Kidney (tissue), 14 donors: Measurements from ENCODE around the gene CHAF1A. TPM values are rescaled to one million over a fixed set of nuclear protein-coding genes. Genes with fewer than 3 reads are reported as not detected.
A peak's percentile ranks its signal among the peaks of the same experiment; 100 is the strongest.

Experiments used
- DNase-seq, 5 donors: peaks; one replicate each; pipeline ENCODE4 v3.0.0-alpha.2; 2013 to 2020
- FAIRE-seq: peaks from 2 replicates; lab custom pipeline; 2012; peaks lifted over from hg19 to GRCh38; lab: Jason Lieb, UNC
- H3K27ac ChIP-seq, 2 donors: one replicate each; pipeline ENCODE4 v1.7.0; 2013; ENCODE audit warnings: low read depth in 2 of 2, low read length in 2 of 2, inconsistent platforms in 1 of 2
- H3K27me3 ChIP-seq: one replicate; pipeline ENCODE4 v1.7.1; 2013; ENCODE audit warnings: low read length, inconsistent platforms; ENCODE audit not compliant: control insufficient read depth, insufficient read depth
- H3K36me3 ChIP-seq, 3 donors: one replicate each; pipeline versions ENCODE4 v1.7.0 to v1.7.1; 2013; ENCODE audit warnings: low read length in 3 of 3, control low read depth in 1 of 3, inconsistent platforms in 1 of 3; ENCODE audit not compliant: insufficient read depth in 3 of 3, control insufficient read depth in 2 of 3
- H3K4me1 ChIP-seq, 3 donors: one replicate each; pipeline versions ENCODE4 v1.7.0 to v1.7.1; 2013; ENCODE audit warnings: low read length in 3 of 3, inconsistent platforms in 1 of 3, low read depth in 1 of 3; ENCODE audit not compliant: control insufficient read depth in 2 of 3, insufficient read depth in 2 of 3
- H3K4me3 ChIP-seq, 3 donors: one replicate each; pipeline versions ENCODE4 v1.7.0 to v1.8.1; 2013; ENCODE audit warnings: low read length in 3 of 3, control low read depth in 1 of 3, inconsistent platforms in 1 of 3
- H3K9ac ChIP-seq, 3 donors: one replicate each; pipeline versions ENCODE4 v1.7.0 to v1.7.1; 2013; ENCODE audit warnings: low read length in 3 of 3, control low read depth in 1 of 3, inconsistent platforms in 1 of 3
- H3K9me3 ChIP-seq, 3 donors: one replicate each; pipeline versions ENCODE4 v1.7.0 to v1.7.1; 2013; ENCODE audit warnings: low read length in 3 of 3, control low read depth in 1 of 3, inconsistent platforms in 1 of 3; ENCODE audit not compliant: control insufficient read depth in 2 of 3, insufficient read depth in 1 of 3
- CTCF ChIP-seq: IDR thresholded peaks from 3 replicates; pipeline ENCODE4 v1.5.1; 2012; ENCODE audit warnings: mild to moderate bottlenecking, moderate library complexity, borderline replicate concordance; ENCODE audit not compliant: insufficient read depth; ENCODE audit errors: extremely low read depth
- intact Hi-C: fragments of 100-400 bp; cut with DNase I; formaldehyde crosslinking; loops from one replicate; pipeline ENCODE4 v1.11.1; 2022
- polyA plus RNA-seq: library from polyadenylated mRNA; stranded (reverse); fragments of 350-450 nt; fragmentation: Illumina TruSeq; extraction: RNeasy Lipid Tissue Mini Kit (QIAGEN cat#74804); gene quantifications from one replicate; pipeline ENCODE4 v1.2.3, GENCODE V29; 2014; ENCODE audit warnings: low read depth, low replicate concordance; ENCODE audit not compliant: insufficient read depth
- total RNA-seq: library from RNA; stranded (reverse); fragmentation: NEBNext Ultra II Directional; extraction: Animal tissue kit (Norgen Biotek cat#: 25700); gene quantifications from one replicate; pipeline ENCODE4 v1.2.1, GENCODE V29; 2021
- donor health status: control.
- donor health status: control.
- donor health status: control.
- donor health status: control.
- donor health status: control.
- donor health status: DM: yes; HTN: yes; CAD: no.
- donor health status: Normal renal cell carcinoma (clear cell type).

The CHAF1A gene
- total and polyA plus RNA-seq, 2 donors from 2014 or later, result 2.7 to 10.0 TPM

- Histone ChIP-seq H3K4me1 (peaks cover 0 to 28% (median 27%) of the 10 kb centered on the region in 3 donors), H3K4me3 (peak overlapping the region; percentile 61 to 80 (median 75)), H3K36me3 (peaks cover 0 to 6% (median 0%) of the 10 kb centered on the region in 3 donors), H3K27ac (peak overlapping the region; percentile 86 to 93), H3K27me3 (no peaks in the 10 kb centered on the region), H3K9me3 (no peaks in the 10 kb centered on the region), H3K9ac (peak overlapping the region; percentile 71 to 76 (median 75))
- intact Hi-C loops, result no loop called here
- no peak for TF ChIP-seq CTCF
- DNase-seq (no peak), FAIRE-seq (no peak)
Observed at GRCh38 chr19:4401769-4402170, 670 bp upstream of the CHAF1A start.

GRCh38 chr19:4403005-4403761, 743 bp downstream of the CHAF1A start:
- H3K36me3 ChIP-seq, result no peaks in the 10 kb centered on the region
- H3K9me3 ChIP-seq, result no peaks in the 10 kb centered on the region
- DNase-seq (peak in 2 of 5 donors; percentile 15 to 73), FAIRE-seq (no peak)
- no peak for TF ChIP-seq CTCF
- H3K9ac ChIP-seq, result peak overlapping the region; percentile 47 to 73 (median 65)
- H3K27me3 ChIP-seq, result no peaks in the 10 kb centered on the region
- H3K4me1 ChIP-seq, result peaks cover 0 to 22% (median 15%) of the 10 kb centered on the region in 3 donors
- intact Hi-C loops, result no loop called here
- H3K27ac ChIP-seq, result no peak overlapping the region
- peak overlapping the region; percentile 68 to 75 (median 69) for H3K4me3 ChIP-seq

GRCh38 chr19:4405977-4406376, 3.5 kb downstream of the CHAF1A start:
- no peak for DNase-seq
- Histone ChIP-seq H3K4me3 (no peak overlapping the region), H3K27me3 (no peaks in the 10 kb centered on the region), H3K9me3 (no peaks in the 10 kb centered on the region), H3K27ac (no peak overlapping the region), H3K4me1 (peaks cover 0 to 18% (median 10%) of the 10 kb centered on the region in 3 donors), H3K9ac (no peak overlapping the region), H3K36me3 (no peaks in the 10 kb centered on the region)
- intact Hi-C loops, result no loop called here
- TF ChIP-seq CTCF, result no peak
- FAIRE-seq, result no peak
